Upper lobe of left lung (tissue), 6 donors: ENCODE data around the gene CAMK4. TPM values are rescaled to one million over a fixed set of nuclear protein-coding genes. Genes with fewer than 3 reads are reported as not detected.

ENCODE experiments used
- ATAC-seq, 2 donors: fragments of 200-7000 bp; cut with Tn5 transposase; one replicate each; pipeline ENCODE4 v1.9.1; 2022; ENCODE audit warnings: mild to moderate bottlenecking in 2 of 2, moderate library complexity in 2 of 2; ENCODE audit not compliant: low FRiP score in 2 of 2
- DNase-seq, 2 donors: peaks; one replicate each; pipeline ENCODE4 v3.0.0-alpha.2; 2019 to 2020
- H3K27ac ChIP-seq, 4 donors: fragments of 200-600 bp; sonication (generic); one replicate each; pipeline ENCODE4 v1.5.1; 2016 to 2019
- H3K27me3 ChIP-seq, 4 donors: fragments of 200-600 bp; sonication (generic); one replicate each; pipeline ENCODE4 v1.5.1; 2017 to 2019
- H3K36me3 ChIP-seq, 4 donors: fragments of 200-600 bp; sonication (generic); one replicate each; pipeline ENCODE4 v1.5.1; 2016 to 2019
- H3K4me1 ChIP-seq, 4 donors: fragments of 200-600 bp; sonication (generic); one replicate each; pipeline ENCODE4 v1.5.1; 2018 to 2019
- H3K4me3 ChIP-seq, 4 donors: fragments of 200-600 bp; sonication (generic); one replicate each; pipeline ENCODE4 v1.5.1; 2017 to 2019; ENCODE audit warnings: mild to moderate bottlenecking in 2 of 4, moderate library complexity in 1 of 4
- H3K9me3 ChIP-seq, 4 donors: fragments of 200-600 bp; sonication (generic); one replicate each; pipeline ENCODE4 v1.5.1; 2018 to 2019
- CTCF ChIP-seq, 6 experiments: fragments of 450-650 bp in 4 of 6; fragments of 200-600 bp in 2 of 6; sonication (generic) in 2 of 6; IDR thresholded peaks; one replicate each; pipeline ENCODE4 v1.5.1; 2016 to 2019; ENCODE audit warnings: antibody characterized with exemption in 6 of 6
- EP300 ChIP-seq, 4 donors: sonication (generic); formaldehyde crosslinking; IDR thresholded peaks; one replicate each; pipeline ENCODE4 v1.5.1; 2017; ENCODE audit warnings: antibody characterized with exemption in 4 of 4, control low read depth in 2 of 4
- POLR2A ChIP-seq, 4 donors: fragments of 450-650 bp; IDR thresholded peaks; one replicate each; pipeline ENCODE4 v1.5.1; 2016 to 2017; ENCODE audit warnings: antibody characterized with exemption in 4 of 4, mild to moderate bottlenecking in 2 of 4
- POLR2AphosphoS5 ChIP-seq, 2 donors: sonication (generic); formaldehyde crosslinking; IDR thresholded peaks; one replicate each; pipeline ENCODE4 v1.5.1; 2017; ENCODE audit warnings: antibody characterized with exemption in 2 of 2
- WGBS, 2 donors: methylation state at CpG; one replicate each; pipeline ENCODE4 v1.1.5; 2017 to 2018; 5-methylcytosine and 5-hydroxymethylcytosine counted together
- total RNA-seq, 6 donors: library from RNA; depleted of rRNA in 4 of 6; stranded (reverse); fragments of >200 nt in 4 of 6; gene quantifications; one replicate each; pipeline versions ENCODE4 v1.1.0 to v1.2.1, GENCODE V29; 2016 to 2021
- donor health status: DM: no; HTN: no; CAD: no; lungs with moderate emphysema.
- donor health status: DM: no; HTN: yes; CAD: no; lungs with severe emphysema.

The CAMK4 gene
- total RNA-seq, 6 donors from 2014 or later, result 1.8 to 36.7 (median 2.2) TPM

- TF ChIP-seq POLR2A (IDR thresholded peaks at IDR 0.05) (no peak), POLR2AphosphoS5 (IDR thresholded peaks at IDR 0.05) (no peak), CTCF (IDR thresholded peaks at IDR 0.05) (peak; percentile 20 to 66 (median 58))
- H3K4me3 ChIP-seq, result no peak overlapping the region
- H3K27ac ChIP-seq, result no peak overlapping the region
- WGBS, 2 donors, result 39 to 45% methylated on average over 12 of the region's 12 CpGs
- H3K36me3 ChIP-seq, result no peaks in the 10 kb centered on the region
- peak; percentile 77 to 85 for ATAC-seq
- no peaks in the 10 kb centered on the region for H3K9me3 ChIP-seq
- H3K27me3 ChIP-seq, result no peaks in the 10 kb centered on the region
- peak in 1 of 2 donors; percentile 57 for DNase-seq
- H3K4me1 ChIP-seq, result no peaks in the 10 kb centered on the region
These were observed 54.8 kb downstream of the CAMK4 start for GRCh38 chr5:111278858-111279504.

GRCh38 chr5:111280282-111280951, 56.2 kb downstream of the CAMK4 start:
- ATAC-seq (no peak), DNase-seq (no peak)
- Histone ChIP-seq H3K27ac (no peak overlapping the region), H3K27me3 (no peaks in the 10 kb centered on the region), H3K4me1 (no peaks in the 10 kb centered on the region), H3K4me3 (no peak overlapping the region), H3K36me3 (no peaks in the 10 kb centered on the region), H3K9me3 (no peaks in the 10 kb centered on the region)
- WGBS, 2 donors, result 69 to 71% methylated on average over 6 of the region's 6 CpGs
- TF ChIP-seq EP300 (IDR thresholded peaks at IDR 0.05) (no peak), POLR2AphosphoS5 (IDR thresholded peaks at IDR 0.05) (no peak), CTCF (IDR thresholded peaks at IDR 0.05) (no peak), POLR2A (IDR thresholded peaks at IDR 0.05) (no peak)

GRCh38 chr5:111282798-111283197, 58.6 kb downstream of the CAMK4 start:
- Histone ChIP-seq H3K9me3 (no peaks in the 10 kb centered on the region), H3K4me3 (no peak overlapping the region), H3K27ac (no peak overlapping the region), H3K36me3 (no peaks in the 10 kb centered on the region), H3K27me3 (no peaks in the 10 kb centered on the region), H3K4me1 (no peaks in the 10 kb centered on the region)
- no peak for DNase-seq
- TF ChIP-seq POLR2A (IDR thresholded peaks at IDR 0.05) (no peak), CTCF (IDR thresholded peaks at IDR 0.05) (no peak)
- ATAC-seq, result no peak
- WGBS, 2 donors, result 88 to 91% methylated on average over 3 of the region's 3 CpGs

- no peaks in the 10 kb centered on the region for H3K27me3 ChIP-seq
- no peaks in the 10 kb centered on the region for H3K36me3 ChIP-seq
- no peak overlapping the region for H3K27ac ChIP-seq
- 43 to 49% methylated on average over 2 of the region's 2 CpGs for WGBS, 2 donors
- no peak for TF ChIP-seq POLR2AphosphoS5 (IDR thresholded peaks at IDR 0.05)
- TF ChIP-seq POLR2A (IDR thresholded peaks at IDR 0.05), result no peak
- no peak for TF ChIP-seq CTCF (IDR thresholded peaks at IDR 0.05)
- TF ChIP-seq EP300 (IDR thresholded peaks at IDR 0.05), result no peak
- DNase-seq, result no peak
- no peaks in the 10 kb centered on the region for H3K4me1 ChIP-seq
- ATAC-seq, result no peak
- no peak overlapping the region for H3K4me3 ChIP-seq
- H3K9me3 ChIP-seq, result no peaks in the 10 kb centered on the region
These were observed 60.6 kb downstream of the CAMK4 start for GRCh38 chr5:111284825-111285224.

- no peak for ATAC-seq
- Histone ChIP-seq H3K27me3 (no peaks in the 10 kb centered on the region), H3K36me3 (no peaks in the 10 kb centered on the region), H3K9me3 (peaks cover 0 to 3% (median 0%) of the 10 kb centered on the region in 4 donors), H3K4me1 (no peaks in the 10 kb centered on the region), H3K4me3 (no peak overlapping the region), H3K27ac (no peak overlapping the region)
- TF ChIP-seq EP300 (IDR thresholded peaks at IDR 0.05), result no peak
- no peak for DNase-seq
These were observed 70.4 kb downstream of the CAMK4 start for GRCh38 chr5:111294551-111294950.
